ENCODE data around the gene THADA. TPM values are rescaled to one million over a fixed set of nuclear protein-coding genes. Genes with fewer than 3 reads are reported as not detected.

The THADA gene
- total and polyA plus RNA-seq, 2 experiments from 2014 or later, result 10.8 to 18.8 TPM

DNA sequence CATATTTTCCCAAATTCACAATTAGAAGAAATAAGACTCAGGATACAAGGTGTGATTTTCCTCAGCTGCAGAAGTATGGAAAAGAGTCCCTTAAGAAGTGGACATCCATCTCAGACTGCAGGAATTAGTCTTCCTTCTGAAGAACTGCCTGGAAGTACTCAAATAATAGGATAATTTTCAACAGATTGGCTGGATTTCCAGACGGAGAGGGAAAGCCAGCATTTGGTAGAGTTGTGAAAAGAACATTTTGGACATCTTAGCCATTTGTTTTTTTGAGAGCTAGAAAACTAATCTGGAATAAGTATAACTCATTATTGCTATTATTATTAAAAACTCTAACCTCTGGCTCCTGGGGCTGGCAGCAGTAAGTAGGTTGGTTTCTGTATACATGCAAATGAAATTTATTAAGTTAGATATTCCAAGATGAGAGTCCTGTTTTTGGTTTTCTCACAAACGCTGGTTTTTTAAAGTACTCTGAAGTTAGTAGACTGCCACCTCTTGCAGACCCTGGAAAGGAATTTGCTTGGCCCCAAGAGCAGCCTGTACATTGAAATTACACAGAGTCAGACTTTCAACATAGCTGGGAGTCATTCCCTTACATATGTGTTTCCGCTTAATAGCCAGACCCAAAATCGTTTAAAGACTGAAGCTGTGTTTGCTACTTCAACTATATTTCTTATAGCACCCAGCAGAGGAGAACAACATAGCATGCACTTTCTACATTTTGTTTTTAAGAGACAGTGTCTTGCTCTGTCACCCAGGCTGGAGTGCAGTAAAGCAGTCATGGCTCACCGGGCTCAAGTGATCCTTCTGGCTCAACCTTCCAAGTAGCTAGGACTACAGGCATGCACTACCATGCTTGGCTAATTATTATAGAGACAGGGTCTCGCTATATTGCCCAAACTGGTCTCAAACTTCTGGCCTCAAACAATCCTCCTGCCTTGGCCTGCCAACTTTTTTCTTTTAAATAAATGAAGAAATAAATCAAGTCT, 142.4 kb downstream of the THADA start:
- Histone ChIP-seq H3K4me2 (no peak overlapping the region), H4K20me1 (ENCODE audit: insufficient read depth, poor library complexity, severe bottlenecking) (no peaks in the 10 kb centered on the region), H3K36me3 (replicated peaks; ENCODE audit: insufficient read depth, low read depth) (no peaks in the 10 kb centered on the region), H2AFZ (no peak overlapping the region), H3K4me3 (no peak overlapping the region), H3K9me2 (replicated peaks; ENCODE audit: insufficient read depth) (no peaks in the 10 kb centered on the region), H3K4me1 (ENCODE audit: insufficient read depth) (peaks cover 7% of the 10 kb centered on the region), H3K9me3 (ENCODE audit: low read depth) (no peaks in the 10 kb centered on the region), H3K27ac (no peak overlapping the region), H3K27me3 (no peaks in the 10 kb centered on the region), H3K79me2 (no peaks in the 10 kb centered on the region)
- TF ChIP-seq, protein P1, sequence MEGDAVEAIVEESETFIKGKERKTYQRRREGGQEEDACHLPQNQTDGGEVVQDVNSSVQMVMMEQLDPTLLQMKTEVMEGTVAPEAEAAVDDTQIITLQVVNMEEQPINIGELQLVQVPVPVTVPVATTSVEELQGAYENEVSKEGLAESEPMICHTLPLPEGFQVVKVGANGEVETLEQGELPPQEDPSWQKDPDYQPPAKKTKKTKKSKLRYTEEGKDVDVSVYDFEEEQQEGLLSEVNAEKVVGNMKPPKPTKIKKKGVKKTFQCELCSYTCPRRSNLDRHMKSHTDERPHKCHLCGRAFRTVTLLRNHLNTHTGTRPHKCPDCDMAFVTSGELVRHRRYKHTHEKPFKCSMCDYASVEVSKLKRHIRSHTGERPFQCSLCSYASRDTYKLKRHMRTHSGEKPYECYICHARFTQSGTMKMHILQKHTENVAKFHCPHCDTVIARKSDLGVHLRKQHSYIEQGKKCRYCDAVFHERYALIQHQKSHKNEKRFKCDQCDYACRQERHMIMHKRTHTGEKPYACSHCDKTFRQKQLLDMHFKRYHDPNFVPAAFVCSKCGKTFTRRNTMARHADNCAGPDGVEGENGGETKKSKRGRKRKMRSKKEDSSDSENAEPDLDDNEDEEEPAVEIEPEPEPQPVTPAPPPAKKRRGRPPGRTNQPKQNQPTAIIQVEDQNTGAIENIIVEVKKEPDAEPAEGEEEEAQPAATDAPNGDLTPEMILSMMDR (IDR thresholded peaks at IDR 0.05; ENCODE audit: poor library complexity), result no peak
- TF ChIP-seq EZH2 (IDR thresholded peaks at IDR 0.05; ENCODE audit: borderline replicate concordance) (no peak), EZH2phosphoT487 (IDR thresholded peaks at IDR 0.05; ENCODE audit: low read depth, severe bottlenecking, unreplicated experiment) (no peak)
- no peak for DNase-seq (ENCODE audit: low spot score)
- 68% methylated on average over 6 of the region's 6 CpGs for WGBS (ENCODE audit: low lambda C conversion rate, missing lambda C conversion rate)

DNA sequence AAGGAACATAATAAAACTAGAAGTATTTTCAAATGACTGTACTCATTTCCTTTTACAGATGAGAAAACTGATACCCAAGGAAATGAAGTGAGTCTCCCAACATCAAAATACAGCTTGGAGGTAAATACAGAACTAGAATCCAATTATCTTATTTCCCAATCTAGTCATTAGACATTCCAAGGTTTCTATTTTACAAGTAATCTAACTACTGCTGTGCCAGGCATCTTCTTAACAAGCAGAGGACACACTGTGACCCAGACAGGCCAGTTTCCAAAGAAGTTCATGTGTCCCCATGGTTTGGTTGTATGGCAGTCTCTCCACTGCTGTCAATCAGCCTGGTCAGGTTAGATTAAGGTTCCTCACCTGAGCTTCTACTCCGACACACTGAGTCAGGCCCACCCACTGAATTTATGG, 143.5 kb downstream of the THADA start:
- Histone ChIP-seq H3K36me3 (replicated peaks; ENCODE audit: insufficient read depth, low read depth) (no peaks in the 10 kb centered on the region), H3K4me2 (no peak overlapping the region), H3K9me3 (ENCODE audit: low read depth) (no peaks in the 10 kb centered on the region), H4K20me1 (ENCODE audit: insufficient read depth, poor library complexity, severe bottlenecking) (no peaks in the 10 kb centered on the region), H3K4me1 (ENCODE audit: insufficient read depth) (peaks cover 7% of the 10 kb centered on the region), H3K4me3 (no peak overlapping the region), H3K27ac (no peak overlapping the region), H2AFZ (no peak overlapping the region), H3K79me2 (no peaks in the 10 kb centered on the region), H3K27me3 (no peaks in the 10 kb centered on the region), H3K9me2 (replicated peaks; ENCODE audit: insufficient read depth) (no peaks in the 10 kb centered on the region)
- no peak for TF ChIP-seq EZH2 (IDR thresholded peaks at IDR 0.05; ENCODE audit: borderline replicate concordance)
- no peak for TF ChIP-seq EZH2phosphoT487 (IDR thresholded peaks at IDR 0.05; ENCODE audit: low read depth, severe bottlenecking, unreplicated experiment)
- TF ChIP-seq, protein P1 (IDR thresholded peaks at IDR 0.05; ENCODE audit: poor library complexity), result no peak
- 75% methylated on average over 1 of the region's 1 CpG for WGBS (ENCODE audit: low lambda C conversion rate, missing lambda C conversion rate)
- no peak for DNase-seq (ENCODE audit: low spot score)

DNA sequence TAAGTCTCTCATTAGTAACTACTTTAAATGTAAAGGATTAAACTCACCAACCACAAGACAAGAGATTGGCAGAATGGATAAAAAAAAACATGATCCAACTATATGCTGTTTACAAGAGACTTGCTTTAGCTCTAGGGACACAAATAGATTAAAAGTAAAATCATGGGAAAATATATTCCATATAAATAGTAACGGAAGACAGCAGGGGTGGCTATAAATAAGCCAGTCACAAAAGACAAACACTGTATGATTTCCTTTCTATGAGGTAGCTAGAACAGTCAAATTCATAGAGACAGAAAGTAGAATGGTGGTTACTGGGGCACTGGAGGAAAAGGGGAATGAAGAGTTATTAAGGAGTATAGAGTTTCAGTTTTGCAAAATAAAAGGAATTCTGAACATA, 145.2 kb downstream of the THADA start:
- H3K4me2 ChIP-seq, result no peak overlapping the region
- peak overlapping the region; percentile 44 for H3K27ac ChIP-seq
- DNase-seq (ENCODE audit: low spot score), result no peak
- no peaks in the 10 kb centered on the region for H3K27me3 ChIP-seq
- H3K36me3 ChIP-seq (replicated peaks; ENCODE audit: insufficient read depth, low read depth), result no peaks in the 10 kb centered on the region
- no peak overlapping the region for H3K4me3 ChIP-seq
- no peaks in the 10 kb centered on the region for H3K9me2 ChIP-seq (replicated peaks; ENCODE audit: insufficient read depth)
- H3K79me2 ChIP-seq, result no peaks in the 10 kb centered on the region
- H3K9me3 ChIP-seq (ENCODE audit: low read depth), result no peaks in the 10 kb centered on the region
- TF ChIP-seq EZH2 (IDR thresholded peaks at IDR 0.05; ENCODE audit: borderline replicate concordance), result no peak
- TF ChIP-seq EZH2phosphoT487 (IDR thresholded peaks at IDR 0.05; ENCODE audit: low read depth, severe bottlenecking, unreplicated experiment), result no peak
- TF ChIP-seq, protein P1 (IDR thresholded peaks at IDR 0.05; ENCODE audit: poor library complexity), result no peak
- no peak overlapping the region for H2AFZ ChIP-seq
- H4K20me1 ChIP-seq (ENCODE audit: insufficient read depth, poor library complexity, severe bottlenecking), result no peaks in the 10 kb centered on the region
- 100% methylated on average over 1 of the region's 1 CpG for WGBS (ENCODE audit: low lambda C conversion rate, missing lambda C conversion rate)
- H3K4me1 ChIP-seq (ENCODE audit: insufficient read depth), result peaks cover 7% of the 10 kb centered on the region

All from hepatocyte (in vitro differentiated cells).